H1 (cell line): Measurements from ENCODE around the gene ECE2. TPM values are rescaled to one million over a fixed set of nuclear protein-coding genes. Genes with fewer than 3 reads are reported as not detected.

Experiments
- CTCF ChIA-PET: fragments of 300-600 bp; sonication (Branson Sonifier 250); formaldehyde crosslinking; loops from one replicate; lab custom pipeline; 2021; ENCODE audit not compliant: partially characterized antibody; lab: Charles Lee
- POLR2A ChIA-PET: fragments of 300-600 bp; sonication (Branson Sonifier 250); formaldehyde crosslinking; loops from one replicate; lab custom pipeline; 2021; ENCODE audit warnings: inconsistent platforms; ENCODE audit not compliant: partially characterized antibody; lab: Charles Lee
- DNase-seq, 2 experiments: peaks; one replicate each; pipeline versions ENCODE4 v3.0.0 to v3.0.0-alpha.2; 2010 to 2022; ENCODE audit warnings: low spot score in 2 of 2, low read depth in 1 of 2, mixed read lengths in 1 of 2
- FAIRE-seq: peaks from 2 replicates; lab custom pipeline; 2011; peaks lifted over from hg19 to GRCh38; lab: Jason Lieb, UNC
- H2AFZ ChIP-seq: 2 replicates; pipeline ENCODE4 v1.8.1; 2012; ENCODE audit warnings: low read length, inconsistent platforms
- H2AK5ac ChIP-seq: 2 replicates; pipeline ENCODE4 v1.6.1; 2013; ENCODE audit warnings: low read depth, low read length
- H2BK120ac ChIP-seq: replicated peaks from 2 replicates; pipeline ENCODE3; 2013; ENCODE audit warnings: low read depth, low read length, inconsistent platforms
- H2BK12ac ChIP-seq: 2 replicates; pipeline ENCODE4 v1.6.1; 2013; ENCODE audit warnings: low read depth, low read length
- H2BK15ac ChIP-seq: 2 replicates; pipeline ENCODE4 v1.6.1; 2013; ENCODE audit warnings: low read length
- H2BK20ac ChIP-seq: 2 replicates; pipeline ENCODE4 v1.6.1; 2013; ENCODE audit warnings: low read length
- H2BK5ac ChIP-seq: 2 replicates; pipeline ENCODE4 v1.6.1; 2013; ENCODE audit warnings: low read depth, low read length
- H3K14ac ChIP-seq: 2 replicates; pipeline ENCODE4 v1.6.1; 2013; ENCODE audit warnings: inconsistent platforms; ENCODE audit not compliant: insufficient read length
- H3K18ac ChIP-seq: 2 replicates; pipeline ENCODE4 v1.6.1; 2013; ENCODE audit warnings: low read length; ENCODE audit errors: extremely low read depth
- H3K23ac ChIP-seq: 2 replicates; pipeline ENCODE4 v1.6.1; 2013; ENCODE audit warnings: inconsistent platforms; ENCODE audit not compliant: insufficient read length
- H3K23me2 ChIP-seq: 2 replicates; pipeline ENCODE4 v1.6.1; 2013; ENCODE audit warnings: low read depth, low read length
- H3K27ac ChIP-seq: 2 replicates; pipeline ENCODE4 v1.6.1; 2011; ENCODE audit warnings: low read depth, low read length, inconsistent platforms
- H3K27me3 ChIP-seq, 4 experiments: replicated peaks in 1 of 4; 1 replicate in 1 of 4; 2 replicates in 3 of 4; pipeline versions ENCODE4 v1.6.1 to v1.8.1; 2011 to 2013; ENCODE audit warnings: low read length in 3 of 4, mild to moderate bottlenecking in 3 of 4, inconsistent platforms in 2 of 4, mixed read lengths in 2 of 4, moderate library complexity in 1 of 4; ENCODE audit not compliant: control insufficient read depth in 3 of 4, insufficient read depth in 3 of 4; ENCODE audit errors: extremely low read depth in 1 of 4
- H3K36me3 ChIP-seq, 4 experiments: 2 replicates each; pipeline versions ENCODE4 v1.6.1 to v1.8.1; 2011 to 2013; ENCODE audit warnings: mild to moderate bottlenecking in 4 of 4, low read length in 3 of 4, moderate library complexity in 2 of 4, control low read depth in 1 of 4, inconsistent platforms in 1 of 4; ENCODE audit not compliant: insufficient read depth in 4 of 4, control insufficient read depth in 2 of 4
- H3K4ac ChIP-seq: replicated peaks from 2 replicates; pipeline ENCODE3; 2013; ENCODE audit warnings: low read length, low read depth, mixed read lengths, inconsistent platforms; ENCODE audit not compliant: insufficient read length
- H3K4me1 ChIP-seq, 4 experiments: replicated peaks in 1 of 4; 1 replicate in 1 of 4; 2 replicates in 3 of 4; pipeline versions ENCODE4 v1.6.1 to v1.8.1; 2011 to 2013; ENCODE audit warnings: low read length in 3 of 4, inconsistent platforms in 2 of 4, mixed read lengths in 1 of 4; ENCODE audit not compliant: insufficient read depth in 4 of 4, control insufficient read depth in 3 of 4
- H3K4me2 ChIP-seq, 2 experiments: 2 replicates each; pipeline versions ENCODE4 v1.6.1 to v1.8.1; 2011 to 2013; ENCODE audit warnings: low read depth in 2 of 2, low read length in 2 of 2, control low read depth in 1 of 2, inconsistent platforms in 1 of 2, mild to moderate bottlenecking in 1 of 2; ENCODE audit not compliant: insufficient read depth in 1 of 2
- H3K4me3 ChIP-seq, 4 experiments: fragments of 200-600, 300-600 bp in 1 of 4; sonication (generic), shearing (Covaris generic), sonication (Bioruptor Twin) in 1 of 4; 2 replicates each; pipeline versions ENCODE4 v1.5.1 to v1.8.1; 2011 to 2016; ENCODE audit warnings: low read length in 4 of 4, low read depth in 3 of 4, control low read depth in 2 of 4, inconsistent platforms in 2 of 4, mild to moderate bottlenecking in 2 of 4, mixed read lengths in 1 of 4, moderate library complexity in 1 of 4; ENCODE audit not compliant: insufficient read depth in 2 of 4; ENCODE audit errors: extremely low read depth in 1 of 4
- H3K56ac ChIP-seq: replicated peaks from 2 replicates; pipeline ENCODE3; 2013; ENCODE audit warnings: low read depth, mild to moderate bottlenecking, mixed read lengths, low read length, inconsistent platforms; ENCODE audit not compliant: insufficient read length
- H3K79me1 ChIP-seq: 2 replicates; pipeline ENCODE4 v1.6.1; 2013; ENCODE audit warnings: low read depth, low read length, control low read depth
- H3K79me2 ChIP-seq, 2 experiments: 2 replicates each; pipeline versions ENCODE4 v1.6.1 to v1.8.1; 2012 to 2013; ENCODE audit warnings: low read length in 2 of 2, mild to moderate bottlenecking in 2 of 2, inconsistent platforms in 1 of 2; ENCODE audit not compliant: insufficient read depth in 2 of 2, control insufficient read depth in 1 of 2
- H3K9ac ChIP-seq, 4 experiments: replicated peaks in 1 of 4; 1 replicate in 1 of 4; 2 replicates in 3 of 4; pipeline versions ENCODE4 v1.6.1 to v1.8.1; 2011 to 2013; ENCODE audit warnings: low read depth in 3 of 4, low read length in 3 of 4, control low read depth in 2 of 4, mild to moderate bottlenecking in 2 of 4, moderate library complexity in 2 of 4, inconsistent platforms in 1 of 4; ENCODE audit errors: extremely low read depth in 1 of 4
- H3K9me3 ChIP-seq, 2 experiments: 2 replicates each; pipeline versions ENCODE4 v1.6.1 to v1.8.1; 2012 to 2013; ENCODE audit warnings: mild to moderate bottlenecking in 2 of 2, moderate library complexity in 2 of 2, control low read depth in 1 of 2, inconsistent platforms in 1 of 2, low read depth in 1 of 2, low read length in 1 of 2, mixed read lengths in 1 of 2; ENCODE audit not compliant: insufficient read depth in 2 of 2
- H4K20me1 ChIP-seq, 2 experiments: replicated peaks in 1 of 2; 2 replicates each; pipeline versions ENCODE3 to v1.8.1; 2011 to 2013; ENCODE audit warnings: inconsistent platforms in 2 of 2, low read length in 2 of 2, mild to moderate bottlenecking in 1 of 2; ENCODE audit not compliant: insufficient read depth in 2 of 2, control insufficient read depth in 1 of 2
- H4K5ac ChIP-seq: 2 replicates; pipeline ENCODE4 v1.6.1; 2013; ENCODE audit warnings: low read length, low read depth, mixed read lengths, inconsistent platforms; ENCODE audit not compliant: insufficient read length
- H4K8ac ChIP-seq: 2 replicates; pipeline ENCODE4 v1.8.0; 2013; ENCODE audit warnings: mild to moderate bottlenecking, moderate library complexity, low read length, inconsistent platforms; ENCODE audit not compliant: insufficient read depth; ENCODE audit errors: extremely low read depth
- H4K91ac ChIP-seq: replicated peaks from 2 replicates; pipeline ENCODE3; 2013; ENCODE audit warnings: low read length, mixed read lengths, inconsistent platforms; ENCODE audit not compliant: insufficient read length
- BCL11A ChIP-seq, 2 experiments: IDR thresholded peaks; one replicate each; pipeline ENCODE4 v1.6.1; 2011; ENCODE audit warnings: low read depth in 2 of 2, low read length in 2 of 2, mild to moderate bottlenecking in 2 of 2
- BRCA1 ChIP-seq: IDR thresholded peaks from 2 replicates; pipeline ENCODE4 v1.6.1; 2012; ENCODE audit warnings: low read depth, low read length, improper control_type of control experiment
- CHD2 ChIP-seq: IDR thresholded peaks from 2 replicates; pipeline ENCODE4 v1.6.1; 2012; ENCODE audit warnings: low read length, improper control_type of control experiment
- EGR1 ChIP-seq: IDR thresholded peaks from 2 replicates; pipeline ENCODE4 v1.6.1; 2011; ENCODE audit warnings: low read depth, low read length, borderline replicate concordance
- HDAC2 ChIP-seq, 2 experiments: fragments of 300-600 bp in 1 of 2; sonication (generic) in 1 of 2; IDR thresholded peaks; 2 replicates each; pipeline ENCODE4 v1.6.1; 2011 to 2012; ENCODE audit warnings: low read depth in 2 of 2, low read length in 2 of 2, mild to moderate bottlenecking in 2 of 2, moderate library complexity in 2 of 2, borderline replicate concordance in 1 of 2, inconsistent platforms in 1 of 2
- PHF8 ChIP-seq: fragments of 200-600 bp; sonication (generic); conservative IDR thresholded peaks from 2 replicates; pipeline ENCODE4 v1.7.1; 2012; ENCODE audit warnings: low read depth, mild to moderate bottlenecking, inconsistent platforms, low read length, moderate library complexity
- POLR2A ChIP-seq, 2 experiments: IDR thresholded peaks; 1 replicate in 1 of 2; 2 replicates in 1 of 2; pipeline ENCODE4 v1.6.1; 2011; ENCODE audit warnings: low read depth in 2 of 2, low read length in 2 of 2, mild to moderate bottlenecking in 2 of 2; ENCODE audit errors: control extremely low read depth in 1 of 2
- RNF2 ChIP-seq: fragments of 200-900, 300-1000 bp; sonication (generic); IDR thresholded peaks from 2 replicates; pipeline ENCODE4 v1.7.1; 2016; ENCODE audit warnings: borderline replicate concordance, low read depth, mild to moderate bottlenecking, antibody characterized with exemption, low read length; ENCODE audit not compliant: poor library complexity, severe bottlenecking; ENCODE audit errors: missing control alignments
- SIX5 ChIP-seq: IDR thresholded peaks from 2 replicates; pipeline ENCODE4 v1.6.1; 2011; ENCODE audit warnings: mild to moderate bottlenecking, low read depth, low read length
- SP1 ChIP-seq: IDR thresholded peaks from 2 replicates; pipeline ENCODE4 v1.6.1; 2011; ENCODE audit warnings: low read depth, low read length
- TAF1 ChIP-seq: IDR thresholded peaks from 2 replicates; pipeline ENCODE4 v1.6.1; 2011; ENCODE audit warnings: mild to moderate bottlenecking, low read depth, low read length
- TAF7 ChIP-seq: optimal IDR thresholded peaks from 2 replicates; pipeline ENCODE3; 2011; ENCODE audit warnings: low read depth, mild to moderate bottlenecking, inconsistent platforms, low read length, moderate library complexity, borderline replicate concordance
- whole genome bisulfite sequencing, 2 experiments: shearing (Covaris generic) in 1 of 2; methylation state at CpG; one replicate each; pipeline versions ENCODE4 v1.1.6 to v1.1.7; 2013 to 2015; ENCODE audit warnings: low lambda C conversion rate in 2 of 2, mixed read lengths in 2 of 2, inconsistent platforms in 1 of 2, low coverage in 1 of 2, missing lambda C conversion rate in 1 of 2; ENCODE audit not compliant: insufficient replicate concordance in 2 of 2, insufficient coverage in 1 of 2, insufficient read length in 1 of 2; ENCODE audit errors: extremely low coverage in 1 of 2, missing lambda C conversion rate in 1 of 2; 5-methylcytosine and 5-hydroxymethylcytosine counted together
- polyA plus RNA-seq, 7 experiments: library from polyadenylated mRNA; depleted of rRNA in 3 of 7; stranded (reverse) in 5 of 7; unstranded in 2 of 7; fragments of >200 nt in 5 of 7; fragments of 200-250 nt in 2 of 7; gene quantifications; 1 replicate in 5 of 7; 2 replicates in 1 of 7; 4 replicates in 1 of 7; pipeline versions ENCODE4 v1.2.1 to v1.2.3, GENCODE V29; 2011 to 2013; ENCODE audit warnings: missing spikeins in 2 of 7, mixed read lengths in 2 of 7
- total RNA-seq: library from RNA; stranded (reverse); fragmentation: NEBNext Ultra II Directional; extraction: Animal tissue kit (Norgen Biotek cat#: 25700); gene quantifications from 2 replicates; pipeline ENCODE4 v1.2.1, GENCODE V29; 2021

The ECE2 gene
- total and polyA plus RNA-seq, 2 of the 8 experiments (the other 6 are each of a cell fraction or from before 2014, with no cell fraction given) = 0.44 to 0.86 TPM

- peak within 1 kb of the TSS; percentile 74 to 93 (median 82) for H3K9ac ChIP-seq
- H3K27ac ChIP-seq = peak within 1 kb of the TSS; percentile 71; the same call in 1 of the 2 replicates
- peak within 1 kb of the TSS; percentile 18 for H4K91ac ChIP-seq
- no peak within 1 kb of the TSS for H3K23ac ChIP-seq
- peaks cover 8 to 20% of the 10 kb centered on the region in 2 experiments for H3K79me2 ChIP-seq
- H3K36me3 ChIP-seq = peaks cover 27 to 38% (median 35%) of the 10 kb centered on the region in 4 experiments
- peaks cover 0 to 7% (median 2%) of the 10 kb centered on the region in 4 experiments; a peak in 4 of 7 replicates for H3K4me1 ChIP-seq
- no peak within 1 kb of the TSS for H2BK120ac ChIP-seq
- ChIA-PET CTCF (interaction anchor here (0.7 to 1.5 kb wide), 5 partner anchors 22 to 154 kb away, joined by 3 to 5 read pairs (median 3); no protein-coding TSS in a partner anchor), POLR2A (interaction anchor here (0.7 to 5.2 kb wide), 9 partner anchors 10 to 143 kb away, joined by 3 to 43 read pairs (median 5); partner anchors contain the start of genes DVL3 and EEF1AKMT4)
- H2AFZ ChIP-seq = peak within 1 kb of the TSS; percentile 95
- peaks cover 0 to 9% of the 10 kb centered on the region in 2 experiments for H4K20me1 ChIP-seq
- H2BK20ac ChIP-seq = no peak within 1 kb of the TSS
- peak; percentile 80 to 94 for DNase-seq
- no peaks in the 10 kb centered on the region for H3K27me3 ChIP-seq
- H3K56ac ChIP-seq = peak within 1 kb of the TSS; percentile 32
- no peaks in the 10 kb centered on the region for H3K9me3 ChIP-seq
- no peak for FAIRE-seq
- peak within 1 kb of the TSS; percentile 60 for H2BK5ac ChIP-seq
- no peak within 1 kb of the TSS for H3K4ac ChIP-seq
- WGBS, 2 experiments = 3% methylated on average over 45 of the region's 78 CpGs; no CpG with 5 or more reads in 1 of the 2 experiments
- H2BK15ac ChIP-seq = no peak within 1 kb of the TSS; the same call in 1 of the 2 replicates
- H3K23me2 ChIP-seq = peaks cover 10% of the 10 kb centered on the region
- peak within 1 kb of the TSS; percentile 91 to 98 (median 95) for H3K4me3 ChIP-seq
- peak within 1 kb of the TSS; percentile 53; the same call in 1 of the 2 replicates for H2BK12ac ChIP-seq
- peaks cover 8% of the 10 kb centered on the region for H3K79me1 ChIP-seq
- peak within 1 kb of the TSS; percentile 86 for H4K5ac ChIP-seq
- peak within 1 kb of the TSS; percentile 84 to 92 for H3K4me2 ChIP-seq
- H4K8ac ChIP-seq = peak within 1 kb of the TSS; percentile 95
- H3K18ac ChIP-seq = peak within 1 kb of the TSS; percentile 87
- H2AK5ac ChIP-seq = no peak within 1 kb of the TSS
- H3K14ac ChIP-seq = no peak within 1 kb of the TSS
- TF ChIP-seq SIX5 (peak; percentile 47), BCL11A (IDR thresholded peaks at IDR 0.05; ENCODE audit: low read depth in 2 of 2, low read length in 2 of 2) (no peak), PHF8 (peak; percentile 92), CHD2 (peak; percentile 92), TAF1 (peak; percentile 91), SP1 (no peak), BRCA1 (peak; percentile 77), HDAC2 (IDR thresholded peaks at IDR 0.05; ENCODE audit: borderline replicate concordance in 1 of 2, low read depth in 2 of 2, low read length in 2 of 2) (no peak), TAF7 (peak; percentile 43), POLR2A (IDR thresholded peaks at IDR 0.05; ENCODE audit: control extremely low read depth in 1 of 2, low read depth in 2 of 2, low read length in 2 of 2) (peak; percentile 80 to 83), EGR1 (peak; percentile 20; the same call in 1 of the 2 replicates), RNF2 (no peak)
Observed at GRCh38 chr3:184298759-184299487, 23.1 kb downstream of the ECE2 start, which contains the start of gene PSMD2. TSS of gene PSMD2 (plus strand) at chr3:184299241. CDS start at chr3:184299267, 26 bp downstream.
